ENCODE measurements around the gene ABHD11.
A peak's percentile ranks its signal among the peaks of the same experiment; 100 is the strongest.
"Not testable (repeated sequence)": the region's sequence is repeated elsewhere in the genome, so short reads cannot be mapped to it uniquely, and the experiment has no call there.

The ABHD11 gene

GRCh38 chr7:73742753-73743641, 4.4 kb upstream of the ABHD11 start:
- DNase-seq: peak; percentile 99

- peak; percentile 80 for DNase-seq
Observed at GRCh38 chr7:73742338-73742752, 3.7 kb upstream of the ABHD11 start.

- peak; percentile 91 for DNase-seq
Observed at GRCh38 chr7:73741600-73741999, 3.0 kb upstream of the ABHD11 start.

GRCh38 chr7:73740771-73741170, 2.2 kb upstream of the ABHD11 start:
- no peak for DNase-seq

- DNase-seq: no peak
Observed at GRCh38 chr7:73740212-73740611, 1.6 kb upstream of the ABHD11 start.

- peak; percentile 66 for DNase-seq
Observed at GRCh38 chr7:73739387-73739767, 775 bp upstream of the ABHD11 start.

GRCh38 chr7:73738220-73738611, 386 bp downstream of the ABHD11 start:
- DNase-seq: peak; percentile 59

- DNase-seq: no peak
Observed at GRCh38 chr7:73737491-73738219, 947 bp downstream of the ABHD11 start.

GRCh38 chr7:73736885-73737284, 1.7 kb downstream of the ABHD11 start:
- no peak for DNase-seq

GRCh38 chr7:73735528-73735905, 3.1 kb downstream of the ABHD11 start:
- DNase-seq: no peak

GRCh38 chr7:73734619-73735527, 3.7 kb downstream of the ABHD11 start:
- DNase-seq: peak; percentile 80

- no peak for DNase-seq
Observed at GRCh38 chr7:73732397-73732796, 6.2 kb downstream of the ABHD11 start.

GRCh38 chr7:73730485-73730884, 8.1 kb downstream of the ABHD11 start:
- DNase-seq: no peak

GRCh38 chr7:73728551-73728950, 10.1 kb downstream of the ABHD11 start:
- no peak for DNase-seq

- DNase-seq: no peak
Observed at GRCh38 chr7:73727952-73728351, 10.7 kb downstream of the ABHD11 start.

- DNase-seq: no peak
Observed at GRCh38 chr7:73726083-73726466, 12.5 kb downstream of the ABHD11 start.

- no peak for DNase-seq
Observed at GRCh38 chr7:73723813-73724212, 14.8 kb downstream of the ABHD11 start.

- no peak for DNase-seq
Observed at GRCh38 chr7:73722785-73723184, 15.8 kb downstream of the ABHD11 start.

GRCh38 chr7:73722182-73722581, 16.4 kb downstream of the ABHD11 start:
- DNase-seq: not testable (repeated sequence)

GRCh38 chr7:73721377-73721817, 17.2 kb downstream of the ABHD11 start:
- no peak for DNase-seq

GRCh38 chr7:73720443-73720842, 18.2 kb downstream of the ABHD11 start:
- not testable (repeated sequence) for DNase-seq

- DNase-seq: no peak
Observed at GRCh38 chr7:73719806-73720169, 18.8 kb downstream of the ABHD11 start.

Measured in NCI-H146 (cell line).